ENCODE measurements around the gene WNT3. TPM values are rescaled to one million over a fixed set of nuclear protein-coding genes. Genes with fewer than 3 reads are reported as not detected.

The WNT3 gene
- total RNA-seq, 1 experiment from 2014 or later: 8.8 TPM

GRCh38 chr17:46792071-46792470 is 26.4 kb downstream of the WNT3 start:
- ChIA-PET CTCF (no interaction called here), POLR2A (no interaction called here)
- H3K36me3 Mint-ChIP-seq (ENCODE audit: insufficient read depth, unreplicated experiment): no peaks in the 10 kb centered on the region
- H3K27me3 ChIP-seq (replicated peaks; ENCODE audit: control insufficient read depth, insufficient read depth, low read length): no peaks in the 10 kb centered on the region
- H3K9me3 ChIP-seq: no peaks in the 10 kb centered on the region
- no peak overlapping the region for H3K4me3 ChIP-seq (ENCODE audit: low read depth, low read length)
- no TSS peak for BruUV-seq (replicated peaks)
- H3K36me3 ChIP-seq (ENCODE audit: control insufficient read depth, insufficient read depth, low read length): no peaks in the 10 kb centered on the region
- H3K4me1 Mint-ChIP-seq (ENCODE audit: low read depth, unreplicated experiment): no peaks in the 10 kb centered on the region
- H3K27ac Mint-ChIP-seq (ENCODE audit: unreplicated experiment): no peak overlapping the region
- intact Hi-C loops (cut with micrococcal nuclease; ENCODE audit: unreplicated experiment): no loop called here
- TF ChIP-seq CTCF (IDR thresholded peaks at IDR 0.05; ENCODE audit: insufficient read depth in 1 of 2, low read depth in 1 of 2, low read length in 1 of 2, severe bottlenecking in 1 of 2, unreplicated experiment in 1 of 2): no peak
- no peak for DNase-seq
- no peak overlapping the region for H3K4me3 Mint-ChIP-seq (ENCODE audit: unreplicated experiment)
- H3K9me3 Mint-ChIP-seq (ENCODE audit: unreplicated experiment): no peaks in the 10 kb centered on the region
- H3K27me3 Mint-ChIP-seq (ENCODE audit: insufficient read depth, unreplicated experiment): peaks cover 3% of the 10 kb centered on the region
- no peaks in the 10 kb centered on the region for H3K4me1 ChIP-seq

- H3K36me3 ChIP-seq (ENCODE audit: control insufficient read depth, insufficient read depth, low read length): no peaks in the 10 kb centered on the region
- no peaks in the 10 kb centered on the region for H3K9me3 ChIP-seq
- no TSS peak for BruUV-seq (replicated peaks)
- H3K27me3 ChIP-seq (replicated peaks; ENCODE audit: control insufficient read depth, insufficient read depth, low read length): no peaks in the 10 kb centered on the region
- peaks cover 3% of the 10 kb centered on the region for H3K27me3 Mint-ChIP-seq (ENCODE audit: insufficient read depth, unreplicated experiment)
- H3K4me3 ChIP-seq (ENCODE audit: low read depth, low read length): no peak overlapping the region
- peaks cover 1% of the 10 kb centered on the region for H3K4me1 ChIP-seq
- no peaks in the 10 kb centered on the region for H3K4me1 Mint-ChIP-seq (ENCODE audit: low read depth, unreplicated experiment)
- no peak for DNase-seq
- H3K9me3 Mint-ChIP-seq (ENCODE audit: unreplicated experiment): no peaks in the 10 kb centered on the region
- H3K27ac Mint-ChIP-seq (ENCODE audit: unreplicated experiment): no peak overlapping the region
- H3K4me3 Mint-ChIP-seq (ENCODE audit: unreplicated experiment): no peak overlapping the region
- TF ChIP-seq CTCF (IDR thresholded peaks at IDR 0.05; ENCODE audit: insufficient read depth in 1 of 2, low read depth in 1 of 2, low read length in 1 of 2, severe bottlenecking in 1 of 2, unreplicated experiment in 1 of 2): no peak
- CTCF ChIA-PET: no interaction called here
- intact Hi-C loops (cut with micrococcal nuclease; ENCODE audit: unreplicated experiment): no loop called here
- POLR2A ChIA-PET: no interaction called here
- no peaks in the 10 kb centered on the region for H3K36me3 Mint-ChIP-seq (ENCODE audit: insufficient read depth, unreplicated experiment)
These were observed 27.0 kb downstream of the WNT3 start for GRCh38 chr17:46791531-46791930.

- Histone ChIP-seq H3K27me3 (replicated peaks; ENCODE audit: control insufficient read depth, insufficient read depth, low read length) (no peaks in the 10 kb centered on the region), H3K4me3 (ENCODE audit: low read depth, low read length) (no peak overlapping the region), H3K4me1 (peaks cover 12% of the 10 kb centered on the region), H3K9me3 (no peaks in the 10 kb centered on the region), H3K36me3 (ENCODE audit: control insufficient read depth, insufficient read depth, low read length) (no peaks in the 10 kb centered on the region)
- ChIA-PET POLR2A (no interaction called here), CTCF (no interaction called here)
- Mint-ChIP-seq H3K9me3 (ENCODE audit: unreplicated experiment) (no peaks in the 10 kb centered on the region), H3K36me3 (ENCODE audit: insufficient read depth, unreplicated experiment) (no peaks in the 10 kb centered on the region), H3K4me1 (ENCODE audit: low read depth, unreplicated experiment) (no peaks in the 10 kb centered on the region), H3K4me3 (ENCODE audit: unreplicated experiment) (no peak overlapping the region), H3K27ac (ENCODE audit: unreplicated experiment) (no peak overlapping the region), H3K27me3 (ENCODE audit: insufficient read depth, unreplicated experiment) (peaks cover 3% of the 10 kb centered on the region)
- BruUV-seq (replicated peaks): no TSS peak
- intact Hi-C loops (cut with micrococcal nuclease; ENCODE audit: unreplicated experiment): no loop called here
- DNase-seq: no peak
- TF ChIP-seq CTCF (IDR thresholded peaks at IDR 0.05; ENCODE audit: insufficient read depth in 1 of 2, low read depth in 1 of 2, low read length in 1 of 2, severe bottlenecking in 1 of 2, unreplicated experiment in 1 of 2): no peak
These were observed 28.3 kb downstream of the WNT3 start for GRCh38 chr17:46790216-46790615.
